Parathyroid adenoma (tissue), 2 donors: ENCODE data around the gene DPY19L1.

ENCODE experiments used
- H2AFZ ChIP-seq: fragments of 300-600 bp; sonication (generic); one replicate; pipeline ENCODE4 v1.7.0; 2017; ENCODE audit warnings: antibody characterized with exemption, mild to moderate bottlenecking
- H3K27ac ChIP-seq: fragments of 300-600 bp; sonication (generic); one replicate; pipeline ENCODE4 v1.7.0; 2017
- H3K27me3 ChIP-seq: fragments of 300-600 bp; sonication (generic); one replicate; pipeline ENCODE4 v1.7.0; 2017; ENCODE audit warnings: low read length; ENCODE audit not compliant: control insufficient read depth, insufficient read depth
- H3K36me3 ChIP-seq: fragments of 300-600 bp; sonication (generic); one replicate; pipeline ENCODE4 v1.7.0; 2017; ENCODE audit warnings: low read length; ENCODE audit not compliant: control insufficient read depth, insufficient read depth
- H3K4me1 ChIP-seq: fragments of 300-600 bp; sonication (generic); one replicate; pipeline ENCODE4 v1.7.0; 2017; ENCODE audit warnings: control low read depth
- H3K4me2 ChIP-seq: fragments of 300-600 bp; sonication (generic); one replicate; pipeline ENCODE4 v1.7.0; 2017; ENCODE audit warnings: low read length
- H3K4me3 ChIP-seq: fragments of 300-600 bp; sonication (generic); one replicate; pipeline ENCODE4 v1.7.0; 2017; ENCODE audit warnings: low read depth, low read length
- H3K79me2 ChIP-seq: fragments of 300-600 bp; sonication (generic); one replicate; pipeline ENCODE4 v1.7.0; 2017; ENCODE audit warnings: control low read depth
- H3K9ac ChIP-seq: fragments of 300-600 bp; sonication (generic); one replicate; pipeline ENCODE4 v1.7.0; 2017; ENCODE audit warnings: mild to moderate bottlenecking
- H3K9me3 ChIP-seq: fragments of 300-600 bp; sonication (generic); one replicate; pipeline ENCODE4 v1.7.0; 2017; ENCODE audit warnings: low read length; ENCODE audit not compliant: control insufficient read depth
- CTCF ChIP-seq: fragments of 300-600 bp; sonication (generic); IDR thresholded peaks from one replicate; pipeline ENCODE4 v1.7.0; 2017; ENCODE audit warnings: antibody characterized with exemption, mild to moderate bottlenecking
- donor health status: primary hyperparathyroidism.

DPY19L1 gene

DNA sequence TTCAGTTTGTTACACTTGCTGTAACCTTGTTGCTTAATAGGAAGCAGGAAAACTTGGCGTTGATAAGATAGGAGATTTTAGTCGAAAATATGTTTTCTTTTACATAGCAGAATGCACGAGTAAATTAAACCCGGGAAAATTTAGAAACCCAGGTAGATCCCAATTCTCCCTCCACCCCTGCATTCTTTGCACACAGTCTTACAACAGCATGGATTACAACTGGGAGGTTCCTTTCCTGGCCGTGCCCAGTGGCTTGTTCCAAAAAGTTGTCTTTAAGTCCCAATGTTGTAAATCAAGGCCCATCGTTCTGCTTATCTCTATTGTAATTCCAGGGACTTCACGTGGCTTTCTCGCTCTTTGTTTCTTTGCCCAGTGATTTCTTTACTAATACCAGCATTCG, 1.1 kb upstream of the DPY19L1 start:
- Histone ChIP-seq H3K79me2 (peaks cover 11% of the 10 kb centered on the region), H3K9ac (no peak overlapping the region), H3K27me3 (no peaks in the 10 kb centered on the region), H2AFZ (peak overlapping the region; percentile 91), H3K4me3 (peak overlapping the region; percentile 65), H3K4me2 (peak overlapping the region; percentile 68), H3K36me3 (no peaks in the 10 kb centered on the region), H3K27ac (peak overlapping the region; percentile 76), H3K4me1 (peaks cover 2% of the 10 kb centered on the region), H3K9me3 (no peaks in the 10 kb centered on the region)
- no peak for TF ChIP-seq CTCF

GRCh38 chr7:35037526-35038341, 449 bp upstream of the DPY19L1 start:
- H3K4me2 ChIP-seq: peak overlapping the region; percentile 68
- peak; percentile 89 for TF ChIP-seq CTCF
- peak overlapping the region; percentile 76 for H3K27ac ChIP-seq

DNA sequence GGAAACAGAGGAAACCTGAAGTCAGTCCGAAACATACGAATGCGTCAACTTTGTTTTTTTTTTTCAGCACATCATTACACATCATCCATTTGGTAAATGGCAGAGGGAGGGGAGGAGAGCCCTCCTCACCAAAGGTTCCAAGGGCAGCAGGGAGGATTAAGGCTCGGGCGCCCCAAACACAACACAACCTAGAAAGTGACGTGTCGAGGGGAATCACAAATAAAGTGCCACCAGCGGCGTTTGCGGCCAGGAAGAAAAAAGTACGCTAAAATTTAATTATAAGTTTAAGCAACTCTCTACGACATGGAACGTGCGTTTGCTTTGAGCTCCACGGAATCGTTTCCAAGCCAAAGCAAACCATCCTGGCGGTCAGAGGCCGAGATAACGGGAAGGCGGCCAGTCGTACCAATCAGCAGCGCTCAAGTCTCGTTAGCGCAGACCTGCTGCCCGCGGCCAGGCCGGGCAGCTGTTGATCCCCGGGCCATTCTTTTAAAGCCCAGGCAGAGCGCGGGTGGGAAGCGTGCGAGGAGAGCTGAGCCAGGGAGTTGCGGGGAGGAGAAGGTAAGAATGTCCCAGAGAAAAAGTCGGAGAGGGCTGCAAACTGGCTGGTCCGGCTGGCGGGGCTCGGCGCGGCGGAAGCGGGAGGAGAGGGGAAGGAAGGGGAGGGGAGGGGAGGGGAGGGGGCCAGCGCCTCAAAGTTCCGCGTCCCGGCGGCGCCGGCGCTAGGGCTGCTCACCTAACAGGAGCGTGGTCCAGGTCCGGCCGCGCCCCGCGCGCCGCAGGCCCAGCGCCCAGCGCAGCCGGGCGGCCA, 719 bp downstream of the DPY19L1 start:
- H3K4me1 ChIP-seq: peaks cover 2% of the 10 kb centered on the region
- no peak overlapping the region for H3K9ac ChIP-seq
- no peaks in the 10 kb centered on the region for H3K27me3 ChIP-seq
- peak overlapping the region; percentile 70 for H3K4me2 ChIP-seq
- peak overlapping the region; percentile 88 for H2AFZ ChIP-seq
- peaks cover 11% of the 10 kb centered on the region for H3K79me2 ChIP-seq
- no peak for TF ChIP-seq CTCF
- no peaks in the 10 kb centered on the region for H3K9me3 ChIP-seq
- peak overlapping the region; percentile 25 for H3K27ac ChIP-seq
- H3K4me3 ChIP-seq: peak overlapping the region; percentile 46
- H3K36me3 ChIP-seq: no peaks in the 10 kb centered on the region

More at GRCh38 chr7:35037526-35038341, 449 bp upstream of the DPY19L1 start:
- Histone ChIP-seq H3K36me3 (no peaks in the 10 kb centered on the region), H2AFZ (peak overlapping the region; percentile 91), H3K79me2 (peaks cover 11% of the 10 kb centered on the region), H3K27me3 (no peaks in the 10 kb centered on the region), H3K4me1 (peaks cover 2% of the 10 kb centered on the region), H3K9me3 (no peaks in the 10 kb centered on the region), H3K4me3 (peak overlapping the region; percentile 65), H3K9ac (no peak overlapping the region)

GRCh38 chr7:35035511-35035961, 1.7 kb downstream of the DPY19L1 start:
- H3K27ac ChIP-seq: no peak overlapping the region
- H2AFZ ChIP-seq: no peak overlapping the region
- H3K4me1 ChIP-seq: peaks cover 2% of the 10 kb centered on the region
- H3K9ac ChIP-seq: no peak overlapping the region
- H3K79me2 ChIP-seq: peaks cover 11% of the 10 kb centered on the region
- TF ChIP-seq CTCF: no peak
- no peaks in the 10 kb centered on the region for H3K27me3 ChIP-seq
- H3K36me3 ChIP-seq: no peaks in the 10 kb centered on the region
- H3K4me2 ChIP-seq: no peak overlapping the region
- H3K4me3 ChIP-seq: no peak overlapping the region
- H3K9me3 ChIP-seq: no peaks in the 10 kb centered on the region
